ENCODE results near the gene MRPL55.

The MRPL55 gene

DNA sequence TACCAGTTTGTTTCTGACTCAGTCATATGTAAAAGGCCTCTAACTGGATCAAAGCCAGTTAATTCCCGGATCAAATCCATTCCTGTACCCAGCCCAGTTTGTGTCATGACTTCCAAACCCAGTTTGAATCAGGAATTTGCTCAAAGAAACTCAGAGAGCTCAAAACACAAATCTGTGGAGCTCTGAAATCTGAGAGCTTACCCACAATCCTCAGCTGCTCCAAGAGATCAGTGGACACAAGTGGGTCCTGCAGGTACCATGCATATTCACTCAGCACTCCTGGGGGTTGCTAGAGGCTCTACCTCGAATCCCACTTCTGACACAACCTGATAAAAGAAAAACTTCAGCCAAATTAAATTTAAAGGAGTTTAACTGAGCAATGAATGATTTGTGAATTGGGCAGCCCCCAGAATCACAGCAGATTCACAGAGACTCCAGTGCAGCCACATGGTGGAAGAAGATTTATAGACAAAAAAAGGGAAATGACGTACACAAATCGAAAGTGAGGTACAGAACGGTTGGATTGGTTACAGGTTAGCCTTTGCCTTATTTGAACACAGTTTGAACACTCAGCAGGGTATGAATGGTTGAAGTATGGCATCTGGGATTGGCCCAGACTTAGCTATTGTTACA, 11.9 kb upstream of the MRPL55 start:
- H3K4me3 ChIP-seq (replicated peaks; ENCODE audit: insufficient read depth, low read length) = no peak overlapping the region
- TF ChIP-seq SPI1 (IDR thresholded peaks at IDR 0.05; ENCODE audit: borderline replicate concordance, low read depth) = no peak
- H3K27ac ChIP-seq (replicated peaks) = no peak overlapping the region
- DNase-seq (ENCODE audit: low read depth in 1 of 2, low spot score in 1 of 2) = no peak
- no peaks in the 10 kb centered on the region for H3K27me3 ChIP-seq (ENCODE audit: insufficient read depth, poor library complexity, severe bottlenecking)

DNA sequence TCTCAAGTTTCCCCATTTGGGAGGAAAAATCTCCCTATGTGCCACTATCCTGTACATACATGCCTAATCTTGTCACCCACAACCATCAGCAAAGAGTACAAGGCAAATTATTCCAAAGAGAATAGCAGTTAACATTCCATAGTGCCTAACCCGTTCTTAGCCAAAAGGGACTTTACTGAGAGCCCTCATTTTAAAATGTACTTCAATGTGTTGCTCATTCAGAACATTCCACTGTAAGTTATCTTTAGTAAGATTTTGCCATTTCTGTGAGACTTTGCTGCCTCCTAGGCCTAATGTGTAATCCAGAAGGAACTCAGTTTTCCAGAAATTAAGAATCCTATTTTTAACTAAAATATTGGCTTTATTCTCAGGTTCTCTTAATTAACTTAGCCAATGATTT, 11.3 kb upstream of the MRPL55 start:
- no peak overlapping the region for H3K27ac ChIP-seq (replicated peaks)
- no peak overlapping the region for H3K4me3 ChIP-seq (replicated peaks; ENCODE audit: insufficient read depth, low read length)
- no peaks in the 10 kb centered on the region for H3K27me3 ChIP-seq (ENCODE audit: insufficient read depth, poor library complexity, severe bottlenecking)
- TF ChIP-seq CTCF (IDR thresholded peaks at IDR 0.05; ENCODE audit: insufficient read depth, low read length) (no peak), POLR2AphosphoS5 (IDR thresholded peaks at IDR 0.05; ENCODE audit: low read depth) (no peak), REST (IDR thresholded peaks at IDR 0.05; ENCODE audit: insufficient replicate concordance, low read depth) (no peak), GABPA (IDR thresholded peaks at IDR 0.05; ENCODE audit: low read depth) (no peak), SPI1 (IDR thresholded peaks at IDR 0.05; ENCODE audit: borderline replicate concordance, low read depth) (no peak)
- DNase-seq (ENCODE audit: low read depth in 1 of 2, low spot score in 1 of 2) = no peak

- DNase-seq (ENCODE audit: low read depth in 1 of 2, low spot score in 1 of 2) = no peak
- H3K27me3 ChIP-seq (ENCODE audit: insufficient read depth, poor library complexity, severe bottlenecking) = no peaks in the 10 kb centered on the region
- H3K27ac ChIP-seq (replicated peaks) = no peak overlapping the region
- TF ChIP-seq SPI1 (IDR thresholded peaks at IDR 0.05; ENCODE audit: borderline replicate concordance, low read depth) (no peak), CTCF (IDR thresholded peaks at IDR 0.05; ENCODE audit: insufficient read depth, low read length) (no peak), GABPA (IDR thresholded peaks at IDR 0.05; ENCODE audit: low read depth) (no peak), REST (IDR thresholded peaks at IDR 0.05; ENCODE audit: insufficient replicate concordance, low read depth) (no peak), POLR2AphosphoS5 (IDR thresholded peaks at IDR 0.05; ENCODE audit: low read depth) (no peak)
- no peak overlapping the region for H3K4me3 ChIP-seq (replicated peaks; ENCODE audit: insufficient read depth, low read length)
These were observed 8.9 kb upstream of the MRPL55 start for GRCh38 chr1:228118040-228118439.

GRCh38 chr1:228117335-228117734, 8.2 kb upstream of the MRPL55 start:
- Histone ChIP-seq H3K27ac (replicated peaks) (no peak overlapping the region), H3K27me3 (ENCODE audit: insufficient read depth, poor library complexity, severe bottlenecking) (no peaks in the 10 kb centered on the region), H3K4me3 (replicated peaks; ENCODE audit: insufficient read depth, low read length) (no peak overlapping the region)
- no peak for DNase-seq (ENCODE audit: low read depth in 1 of 2, low spot score in 1 of 2)
- TF ChIP-seq REST (IDR thresholded peaks at IDR 0.05; ENCODE audit: insufficient replicate concordance, low read depth) = no peak
- no peak for TF ChIP-seq SPI1 (IDR thresholded peaks at IDR 0.05; ENCODE audit: borderline replicate concordance, low read depth)
- TF ChIP-seq CTCF (IDR thresholded peaks at IDR 0.05; ENCODE audit: insufficient read depth, low read length) = no peak
- no peak for TF ChIP-seq GABPA (IDR thresholded peaks at IDR 0.05; ENCODE audit: low read depth)
- no peak for TF ChIP-seq POLR2AphosphoS5 (IDR thresholded peaks at IDR 0.05; ENCODE audit: low read depth)
